Uterus (tissue), 4 donors: ENCODE results near the gene MET. TPM values are rescaled to one million over a fixed set of nuclear protein-coding genes. Genes with fewer than 3 reads are reported as not detected.

Source experiments
- DNase-seq, 2 donors: peaks; one replicate each; pipeline ENCODE4 v3.0.0-alpha.2; 2019 to 2020
- H3K27ac ChIP-seq, 2 donors: fragments of 200-600 bp; sonication (generic); 1 replicate in 1 of 2; 2 replicates in 1 of 2; pipeline ENCODE4 v1.5.1; 2016 to 2018
- H3K27me3 ChIP-seq, 2 donors: fragments of 200-600 bp; sonication (generic); one replicate each; pipeline ENCODE4 v1.5.1; 2018 to 2019; ENCODE audit warnings: control low read depth in 1 of 2
- H3K36me3 ChIP-seq, 2 donors: fragments of 200-600 bp; sonication (generic); one replicate each; pipeline ENCODE4 v1.5.1; 2019; ENCODE audit warnings: control low read depth in 1 of 2
- H3K4me1 ChIP-seq, 2 donors: fragments of 200-600 bp; sonication (generic); one replicate each; pipeline ENCODE4 v1.5.1; 2018 to 2019; ENCODE audit warnings: control low read depth in 1 of 2
- H3K4me3 ChIP-seq, 2 donors: fragments of 200-600 bp; sonication (generic); 1 replicate in 1 of 2; 2 replicates in 1 of 2; pipeline ENCODE4 v1.5.1; 2018 to 2019; ENCODE audit warnings: mild to moderate bottlenecking in 1 of 2
- H3K9me3 ChIP-seq, 2 donors: fragments of 200-600 bp; sonication (generic); one replicate each; pipeline ENCODE4 v1.5.1; 2019; ENCODE audit warnings: control low read depth in 1 of 2
- CTCF ChIP-seq, 4 experiments: fragments of 200-600 bp in 2 of 4; fragments of 450-650 bp in 2 of 4; sonication (generic) in 2 of 4; IDR thresholded peaks; one replicate each; pipeline ENCODE4 v1.5.1; 2016 to 2019; ENCODE audit warnings: antibody characterized with exemption in 4 of 4, mild to moderate bottlenecking in 2 of 4, moderate library complexity in 1 of 4
- POLR2A ChIP-seq, 2 donors: fragments of 450-650 bp; IDR thresholded peaks; one replicate each; pipeline ENCODE4 v1.6.1; 2016; ENCODE audit warnings: antibody characterized with exemption in 2 of 2, mild to moderate bottlenecking in 1 of 2, moderate library complexity in 1 of 2
- intact Hi-C: fragments of 100-400 bp; cut with DNase I; formaldehyde crosslinking; loops from one replicate; pipeline ENCODE4 v1.15.1; 2023; ENCODE audit warnings: low total_unique reads
- total RNA-seq, 4 donors: library from RNA; depleted of rRNA in 3 of 4; stranded (reverse); fragments of >200 nt in 3 of 4; gene quantifications; one replicate each; pipeline versions ENCODE4 v1.1.0 to v1.2.4, GENCODE V29; 2014 to 2023
- donor health status: DM: yes; HTN: yes; CAD: no.

MET gene
- total RNA-seq, 4 donors from 2014 or later: 13.8 to 37.2 (median 35.6) TPM

GRCh38 chr7:116727432-116728009, 55.5 kb downstream of the MET start:
- TF ChIP-seq CTCF (IDR thresholded peaks at IDR 0.05) (no peak), POLR2A (IDR thresholded peaks at IDR 0.05) (no peak)
- H3K36me3 ChIP-seq: no peaks in the 10 kb centered on the region
- no peak overlapping the region for H3K27ac ChIP-seq
- H3K27me3 ChIP-seq: no peaks in the 10 kb centered on the region
- intact Hi-C loops: no loop called here
- no peak for DNase-seq
- no peak overlapping the region for H3K4me3 ChIP-seq
- no peaks in the 10 kb centered on the region for H3K4me1 ChIP-seq
- no peaks in the 10 kb centered on the region for H3K9me3 ChIP-seq

DNA sequence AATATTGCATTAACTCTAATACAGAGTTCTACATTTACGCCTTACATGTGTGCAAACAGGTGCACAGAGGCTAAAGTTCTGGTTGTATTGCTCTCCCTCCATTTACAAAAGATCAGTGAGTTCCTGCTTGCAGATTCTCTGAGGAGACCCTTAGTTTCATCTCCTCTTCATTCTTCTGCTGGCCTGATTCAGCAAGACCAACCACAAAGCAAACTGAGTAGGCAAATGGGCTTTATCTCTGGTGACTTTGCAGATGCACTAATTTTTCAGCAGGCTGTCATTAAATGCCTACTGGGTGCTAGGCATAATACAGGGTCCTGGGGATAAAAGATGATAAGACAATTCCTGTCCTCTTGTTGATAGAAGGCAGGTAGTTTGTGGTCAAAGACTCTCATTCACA, 56.4 kb downstream of the MET start:
- H3K9me3 ChIP-seq: no peaks in the 10 kb centered on the region
- H3K27me3 ChIP-seq: no peaks in the 10 kb centered on the region
- intact Hi-C loops: no loop called here
- TF ChIP-seq POLR2A (IDR thresholded peaks at IDR 0.05) (no peak), CTCF (IDR thresholded peaks at IDR 0.05) (no peak)
- DNase-seq: no peak
- no peak overlapping the region for H3K27ac ChIP-seq
- no peaks in the 10 kb centered on the region for H3K4me1 ChIP-seq
- no peak overlapping the region for H3K4me3 ChIP-seq
- no peaks in the 10 kb centered on the region for H3K36me3 ChIP-seq

DNA sequence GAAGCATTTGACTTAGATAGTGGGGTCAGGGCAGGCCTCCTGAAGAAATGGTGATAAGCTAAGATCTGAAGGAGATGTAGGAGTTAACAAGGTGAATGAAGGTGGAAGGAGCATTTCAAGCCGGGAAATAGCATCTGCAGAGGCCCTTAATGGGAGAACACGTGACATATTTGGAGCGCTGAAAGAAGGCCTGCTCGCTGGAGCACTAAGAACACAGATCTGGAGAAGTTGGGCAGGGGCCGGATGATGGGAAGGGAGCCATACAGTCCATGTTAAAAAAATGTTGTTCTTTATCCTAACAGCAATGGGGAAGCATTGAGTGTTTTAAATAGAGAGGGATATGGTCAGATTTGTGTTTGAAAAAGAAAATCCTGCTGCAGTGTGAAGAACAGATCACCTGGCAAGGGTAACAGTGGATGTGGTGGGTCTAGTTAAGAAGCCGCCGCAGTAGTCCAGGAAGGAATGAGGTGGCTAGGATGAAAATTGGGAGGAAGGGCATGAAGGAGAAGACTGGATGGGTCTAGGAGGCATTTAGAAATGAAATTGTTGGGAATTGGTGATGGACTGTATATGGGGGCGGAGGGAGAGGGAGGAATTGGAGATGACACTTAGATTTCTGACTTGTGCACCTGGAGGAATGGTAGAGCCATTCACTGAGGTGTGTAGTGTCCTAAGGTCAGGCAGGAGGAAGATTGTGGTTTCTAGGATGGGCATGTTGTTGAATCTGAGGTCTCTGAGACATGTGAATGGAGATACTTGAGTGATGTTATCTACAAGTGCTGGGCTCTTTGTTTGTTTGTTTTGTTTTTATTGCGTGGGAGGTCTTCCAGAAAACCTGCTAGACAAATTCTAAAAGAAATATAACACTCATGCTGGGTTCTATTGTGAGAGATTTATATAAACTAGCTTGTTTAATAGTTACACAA, 58.4 kb downstream of the MET start:
- Histone ChIP-seq H3K27ac (no peak overlapping the region), H3K9me3 (no peaks in the 10 kb centered on the region), H3K4me1 (no peaks in the 10 kb centered on the region), H3K36me3 (no peaks in the 10 kb centered on the region), H3K4me3 (no peak overlapping the region), H3K27me3 (no peaks in the 10 kb centered on the region)
- no peak for TF ChIP-seq POLR2A (IDR thresholded peaks at IDR 0.05)
- TF ChIP-seq CTCF (IDR thresholded peaks at IDR 0.05): no peak
- DNase-seq: no peak
- intact Hi-C loops: no loop called here

- Histone ChIP-seq H3K9me3 (no peaks in the 10 kb centered on the region), H3K36me3 (no peaks in the 10 kb centered on the region), H3K27me3 (no peaks in the 10 kb centered on the region), H3K4me3 (no peak overlapping the region), H3K4me1 (no peaks in the 10 kb centered on the region), H3K27ac (no peak overlapping the region)
- DNase-seq: no peak
- intact Hi-C loops: no loop called here
- TF ChIP-seq CTCF (IDR thresholded peaks at IDR 0.05) (no peak), POLR2A (IDR thresholded peaks at IDR 0.05) (no peak)
These were observed 59.0 kb downstream of the MET start for GRCh38 chr7:116731023-116731395.
